NOMO-1 treated with DMSO at 0.1 percent for 48 hours (cell line): ENCODE measurements around the gene CLDN11.

Experiments used
- DNase-seq: peaks from one replicate; lab custom pipeline; 2025; ENCODE audit not compliant: unreplicated experiment; lab: John Stamatoyannopoulos, UW

The CLDN11 gene

DNA sequence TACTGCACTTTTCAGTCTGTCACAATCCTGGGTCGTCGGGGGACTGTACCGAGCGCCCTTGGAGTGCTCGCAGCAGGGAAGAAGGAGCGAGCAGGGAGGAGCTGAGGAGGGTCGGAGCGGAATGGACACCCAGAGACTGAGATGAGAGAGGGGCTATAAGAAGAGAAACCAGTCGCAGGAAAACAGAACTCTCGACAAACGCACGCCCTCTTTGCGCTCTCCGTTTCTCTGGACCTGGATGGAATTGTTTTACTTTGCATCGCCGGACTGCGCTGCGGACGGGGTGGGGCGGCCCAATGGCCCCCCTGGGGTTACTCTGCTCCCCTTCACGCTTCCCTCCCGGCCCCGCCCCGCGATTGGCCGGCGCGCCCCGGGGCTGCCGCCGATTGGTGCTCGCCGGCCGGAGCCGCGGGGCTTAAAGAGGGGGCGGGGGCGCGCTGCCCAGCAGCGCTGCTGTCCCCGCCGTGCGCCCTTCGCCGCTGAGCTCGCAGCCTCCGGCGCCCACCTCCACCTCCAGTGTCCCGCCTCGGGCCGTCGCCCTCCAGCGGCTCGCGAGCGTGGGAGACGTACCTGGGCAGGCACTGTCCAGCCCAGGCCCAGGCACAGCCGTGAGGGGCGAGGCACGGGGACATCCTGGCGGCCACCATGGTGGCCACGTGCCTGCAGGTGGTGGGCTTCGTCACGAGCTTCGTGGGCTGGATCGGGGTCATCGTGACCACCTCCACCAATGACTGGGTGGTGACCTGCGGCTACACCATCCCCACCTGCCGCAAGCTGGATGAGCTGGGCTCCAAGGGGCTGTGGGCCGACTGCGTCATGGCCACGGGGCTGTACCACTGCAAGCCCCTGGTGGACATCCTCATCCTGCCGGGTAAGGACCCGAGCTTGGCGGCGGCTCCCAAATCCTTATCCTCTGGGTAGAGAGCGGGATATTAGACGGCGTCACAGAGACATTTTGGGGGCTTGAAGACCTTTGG, at the start of gene CLDN11:
Gene CLDN11 (plus strand): TSS at position 447 of the 977 bp plus-strand sequence. CDS start 199 bp downstream, at position 646.
- DNase-seq, result no peak

DNA sequence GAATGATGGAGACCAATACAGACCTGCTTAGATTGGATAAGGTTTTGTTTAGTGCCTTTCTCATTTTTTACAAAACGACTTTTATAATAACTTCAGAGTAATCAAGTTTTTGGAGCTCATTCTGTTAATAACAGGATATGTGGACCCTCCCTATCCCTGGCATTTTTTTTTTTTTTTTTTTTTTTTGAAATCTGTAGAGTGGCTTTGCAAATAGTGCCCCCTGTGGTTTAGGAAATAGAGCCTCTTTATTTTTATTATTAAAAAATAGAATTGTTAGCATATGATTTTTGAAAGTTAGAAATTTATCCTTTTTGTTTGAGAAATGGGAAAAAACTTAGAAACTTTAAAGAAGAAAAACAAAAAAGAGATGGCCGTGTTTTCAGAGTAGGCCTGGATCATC, 49.7 kb upstream of the CLDN11 start:
- no peak for DNase-seq

DNA sequence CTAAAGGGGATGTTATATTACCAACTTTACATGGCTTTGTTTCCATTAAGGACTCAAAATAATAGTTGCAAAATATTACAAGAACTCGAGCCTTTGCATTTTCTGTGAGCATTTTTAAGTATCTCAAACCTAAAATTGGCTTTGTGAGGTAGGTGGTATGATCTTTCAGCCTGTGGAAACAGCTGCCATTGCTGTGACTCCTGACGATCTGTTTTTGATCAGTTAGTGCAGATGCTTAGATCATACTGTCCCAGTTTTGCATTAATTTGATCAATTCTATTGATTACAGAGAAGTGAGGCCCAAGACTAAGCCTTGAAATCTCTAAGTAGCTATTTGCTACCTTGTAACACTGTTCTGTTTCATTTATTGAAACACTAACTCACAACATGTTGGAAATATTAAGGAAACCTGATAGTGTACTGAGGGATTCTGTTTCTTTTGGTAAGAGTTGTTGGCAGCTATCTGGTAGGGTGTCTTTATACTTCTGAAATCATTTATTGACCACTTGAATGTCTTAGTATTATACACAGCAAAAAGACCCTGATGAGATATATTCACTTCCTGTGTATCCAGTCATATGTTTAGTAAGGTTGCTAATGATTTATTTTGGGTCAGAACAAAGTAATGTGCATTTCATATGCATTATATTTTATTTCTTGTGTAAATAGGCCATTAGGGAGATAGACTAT, 46.3 kb upstream of the CLDN11 start:
- DNase-seq, result no peak

- DNase-seq, result no peak
Observed at GRCh38 chr3:170383567-170383966, 35.1 kb upstream of the CLDN11 start.

DNA sequence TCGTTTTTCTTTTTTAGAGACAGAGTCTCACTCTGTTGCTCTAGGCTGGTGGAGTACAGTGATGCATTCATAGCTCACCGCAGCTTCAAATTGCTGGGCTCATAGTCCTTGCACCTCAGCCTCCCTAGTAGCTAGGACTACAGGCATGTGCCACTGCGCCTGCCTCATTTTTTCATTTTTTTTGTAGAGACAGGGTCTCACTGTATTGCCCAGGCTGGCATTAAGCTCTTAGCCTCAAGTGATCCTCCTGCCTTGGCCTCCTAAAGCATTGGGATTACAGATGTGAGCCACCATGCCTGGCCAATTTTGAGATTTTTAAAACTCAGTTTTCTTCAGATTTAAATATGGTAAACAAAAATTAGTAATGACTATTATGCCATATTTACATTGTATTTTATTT, 32.2 kb upstream of the CLDN11 start:
- DNase-seq, result no peak

- peak; percentile 31 for DNase-seq
Observed at GRCh38 chr3:170387950-170388349, 30.7 kb upstream of the CLDN11 start.

- DNase-seq, result no peak
Observed at GRCh38 chr3:170391108-170391507, 27.6 kb upstream of the CLDN11 start.

DNA sequence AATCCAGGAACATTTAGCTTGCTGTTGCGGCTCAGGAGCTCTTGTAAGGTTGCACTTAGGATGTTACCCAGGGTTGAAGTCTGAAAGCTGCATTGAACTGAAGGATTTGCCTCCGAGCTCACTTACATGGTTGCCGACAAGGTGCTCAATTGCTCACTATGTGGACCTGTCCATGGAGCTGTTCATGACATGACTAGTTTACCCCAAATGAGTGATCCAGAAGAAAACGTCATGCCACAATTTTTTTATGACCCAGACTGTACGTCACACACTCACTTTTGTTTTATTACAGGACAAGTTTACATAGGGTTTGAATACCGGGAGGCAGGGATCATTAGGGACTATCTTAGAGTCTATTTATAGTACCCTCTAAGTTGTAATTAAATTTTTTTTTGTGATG, 21.0 kb upstream of the CLDN11 start:
- no peak for DNase-seq

- DNase-seq, result no peak
Observed at GRCh38 chr3:170405101-170405500, 13.6 kb upstream of the CLDN11 start.

GRCh38 chr3:170410428-170411029, 8.1 kb upstream of the CLDN11 start:
- DNase-seq, result peak; percentile 25

GRCh38 chr3:170413291-170413690, 5.4 kb upstream of the CLDN11 start:
- DNase-seq, result no peak

GRCh38 chr3:170414202-170414663, 4.4 kb upstream of the CLDN11 start:
- DNase-seq, result peak; percentile 50

DNA sequence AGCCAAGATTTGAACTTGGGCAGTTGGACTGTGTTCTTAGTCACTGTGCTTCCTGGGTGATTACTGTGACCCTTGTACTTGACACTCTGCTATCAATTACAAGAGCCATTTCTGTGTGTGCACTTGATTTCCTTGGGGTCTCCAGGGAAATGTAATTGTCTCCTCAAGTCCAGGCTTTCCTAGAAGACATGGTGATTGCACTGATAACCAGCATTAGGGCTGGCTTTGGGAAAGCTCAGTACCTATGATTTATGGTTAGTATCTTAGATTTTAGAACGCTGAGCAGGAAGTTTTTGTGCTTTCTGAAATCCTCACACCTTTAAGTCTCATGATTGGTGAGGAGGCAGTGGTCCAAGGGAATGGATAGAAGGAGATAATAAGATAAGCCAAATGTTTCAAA, 1.6 kb upstream of the CLDN11 start:
- no peak for DNase-seq

- DNase-seq, result no peak
Observed at GRCh38 chr3:170419557-170420087, 954 bp downstream of the CLDN11 start.

GRCh38 chr3:170420307-170420821, 1.7 kb downstream of the CLDN11 start:
- DNase-seq, result no peak

DNA sequence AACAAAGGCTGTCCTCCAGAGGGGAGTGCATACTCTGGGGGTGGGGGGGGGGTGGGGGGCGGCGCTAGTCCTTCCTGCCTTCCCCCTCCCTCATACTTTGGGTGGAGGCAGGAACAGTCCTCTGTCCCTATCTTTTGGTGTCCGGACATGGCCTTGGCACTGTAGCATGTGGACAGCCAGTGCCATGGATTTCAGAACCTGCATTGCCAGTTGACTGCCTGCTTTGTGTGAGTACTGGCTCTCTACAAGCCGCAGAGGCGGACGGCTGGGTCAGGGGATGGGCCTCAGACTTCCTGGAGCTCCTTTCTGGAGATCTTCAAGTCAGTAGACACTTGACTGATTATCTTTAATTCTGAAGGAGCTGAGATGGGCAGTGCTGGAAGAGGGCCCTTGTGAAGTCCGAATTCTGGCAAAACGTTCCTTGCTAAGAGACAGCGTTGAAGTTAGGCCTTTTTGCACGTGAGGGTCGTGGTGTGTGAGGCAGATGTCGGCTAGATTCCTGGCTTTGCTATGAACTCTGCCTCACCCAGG, 2.5 kb downstream of the CLDN11 start:
- no peak for DNase-seq

- DNase-seq, result no peak
Observed at GRCh38 chr3:170421758-170422157, 3.1 kb downstream of the CLDN11 start.

- no peak for DNase-seq
Observed at GRCh38 chr3:170423001-170423615, 4.4 kb downstream of the CLDN11 start.

- no peak for DNase-seq
Observed at GRCh38 chr3:170424879-170425278, 6.2 kb downstream of the CLDN11 start.

GRCh38 chr3:170425491-170426239, 7.0 kb downstream of the CLDN11 start:
- DNase-seq, result no peak
